Fibroblast of villous mesenchyme (primary cell): ENCODE measurements around the gene TLE7. TPM values are rescaled to one million over a fixed set of nuclear protein-coding genes. Genes with fewer than 3 reads are reported as not detected.

Experiments used
- DNase-seq: peaks from one replicate; pipeline ENCODE4 v3.0.0-alpha.2; 2010; ENCODE audit warnings: low read depth
- H3K4me3 ChIP-seq: 2 replicates; pipeline ENCODE4 v1.5.1; 2011; ENCODE audit warnings: low read depth, mild to moderate bottlenecking, low read length
- CTCF ChIP-seq: IDR thresholded peaks from 2 replicates; pipeline ENCODE4 v1.5.1; 2012; ENCODE audit warnings: low read depth, mild to moderate bottlenecking, low read length; ENCODE audit not compliant: insufficient read depth
- total RNA-seq: library from RNA; depleted of rRNA; stranded (reverse); fragments of >200 nt; gene quantifications from 2 replicates; pipeline ENCODE4 v1.2.3, GENCODE V29; 2012

The TLE7 gene
- total RNA-seq, 1 donor: not detected

DNA sequence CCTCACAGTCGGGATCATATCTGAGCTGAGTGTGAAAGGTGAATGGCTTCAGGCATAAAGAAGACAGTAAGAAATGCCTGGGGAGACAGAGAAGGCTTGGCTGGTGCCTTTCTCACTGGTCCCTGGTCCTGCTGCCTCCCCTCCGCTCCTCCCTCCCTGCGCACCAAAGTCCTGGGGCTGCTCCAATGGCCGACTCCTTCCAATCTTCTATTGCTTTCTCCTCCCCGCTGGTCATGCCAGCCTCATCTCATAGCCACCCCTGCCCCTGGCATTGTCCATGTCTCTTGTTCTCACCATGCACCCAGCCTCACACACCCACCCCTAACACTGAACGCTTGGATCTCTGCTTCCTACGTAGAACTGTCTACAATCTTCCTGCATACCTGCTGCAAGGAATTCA lies 18.0 kb downstream of the TLE7 start:
- TF ChIP-seq CTCF: no peak
- no peak overlapping the region for H3K4me3 ChIP-seq
- DNase-seq: no peak

GRCh38 chr16:71423016-71423415 lies 18.8 kb downstream of the TLE7 start:
- TF ChIP-seq CTCF: no peak
- H3K4me3 ChIP-seq: no peak overlapping the region
- DNase-seq: no peak

GRCh38 chr16:71421911-71422310 lies 19.9 kb downstream of the TLE7 start:
- H3K4me3 ChIP-seq: no peak overlapping the region
- peak; percentile 7 for DNase-seq
- TF ChIP-seq CTCF: peak; percentile 49

GRCh38 chr16:71414038-71414437 lies 27.8 kb downstream of the TLE7 start:
- no peak for DNase-seq
- TF ChIP-seq CTCF: no peak
- no peak overlapping the region for H3K4me3 ChIP-seq

DNA sequence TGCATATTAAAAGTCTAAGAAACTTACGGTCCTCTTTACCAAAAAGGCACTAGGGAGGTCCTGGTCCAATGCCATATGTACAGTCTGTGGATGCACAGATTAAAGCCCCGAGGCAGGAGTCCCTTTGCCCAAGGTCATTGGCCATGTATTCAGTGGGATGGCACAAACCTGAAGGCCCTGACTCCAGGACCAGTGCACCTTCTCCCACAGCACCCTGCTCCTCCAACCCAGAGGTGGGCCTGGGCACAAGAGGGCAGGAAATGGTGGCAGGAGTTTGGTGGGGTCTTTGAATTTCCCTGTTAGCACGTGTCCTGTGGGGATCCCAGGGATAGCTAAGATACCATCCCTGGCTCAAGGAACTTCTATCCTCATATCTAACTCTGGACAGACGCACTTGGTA lies 28.5 kb downstream of the TLE7 start:
- H3K4me3 ChIP-seq: no peak overlapping the region
- no peak for TF ChIP-seq CTCF

GRCh38 chr16:71412270-71413160 lies 29.3 kb downstream of the TLE7 start:
- peak; percentile 71 for DNase-seq
- H3K4me3 ChIP-seq: no peak overlapping the region
- peak; percentile 87 for TF ChIP-seq CTCF

More for the DNA sequence above, 28.5 kb downstream of the TLE7 start:
- DNase-seq: no peak
